Keratinocyte (primary cell): Measurements from ENCODE around the gene MMP2. TPM values are rescaled to one million over a fixed set of nuclear protein-coding genes. Genes with fewer than 3 reads are reported as not detected.
A peak's percentile ranks its signal among the peaks of the same experiment; 100 is the strongest.

Experiments used
- DNase-seq: peaks from one replicate; pipeline ENCODE4 v3.0.0-alpha.2; 2011; ENCODE audit warnings: low read depth, missing footprints, low spot score
- FAIRE-seq: peaks from 2 replicates; lab custom pipeline; 2011; peaks lifted over from hg19 to GRCh38; lab: Jason Lieb, UNC
- H2AFZ ChIP-seq: 2 replicates; pipeline ENCODE4 v1.6.0; 2012; ENCODE audit warnings: low read length, control low read depth, inconsistent platforms; ENCODE audit not compliant: control insufficient read depth
- H3K27ac ChIP-seq: 2 replicates; pipeline ENCODE4 v1.5.1; 2011; ENCODE audit warnings: low read length; ENCODE audit not compliant: control insufficient read depth, insufficient read depth
- H3K27me3 ChIP-seq: 3 replicates; pipeline ENCODE4 v1.6.0; 2011; ENCODE audit warnings: low read length; ENCODE audit not compliant: control insufficient read depth, insufficient read depth; ENCODE audit errors: extremely low read depth
- H3K36me3 ChIP-seq, 2 experiments: 2 replicates in 1 of 2; 3 replicates in 1 of 2; pipeline ENCODE4 v1.5.1; 2011; ENCODE audit warnings: low read length in 2 of 2, mild to moderate bottlenecking in 1 of 2; ENCODE audit not compliant: control insufficient read depth in 2 of 2, insufficient read depth in 2 of 2; ENCODE audit errors: extremely low read depth in 1 of 2
- H3K4me1 ChIP-seq: 3 replicates; pipeline ENCODE4 v1.5.1; 2011; ENCODE audit warnings: low read length; ENCODE audit not compliant: control insufficient read depth, insufficient read depth; ENCODE audit errors: extremely low read depth
- H3K4me2 ChIP-seq: 3 replicates; pipeline ENCODE4 v1.6.0; 2011; ENCODE audit warnings: low read depth, low read length; ENCODE audit not compliant: control insufficient read depth, insufficient read depth; ENCODE audit errors: extremely low read depth
- H3K4me3 ChIP-seq, 3 experiments: fragments of 200-600 bp in 1 of 3; sonication (generic) in 1 of 3; 2 replicates in 2 of 3; 3 replicates in 1 of 3; pipeline ENCODE4 v1.5.1; 2011 to 2016; ENCODE audit warnings: low read length in 3 of 3, mild to moderate bottlenecking in 3 of 3, control low read depth in 2 of 3, inconsistent platforms in 1 of 3, low read depth in 1 of 3, mixed read lengths in 1 of 3, mixed run types in 1 of 3, moderate library complexity in 1 of 3; ENCODE audit not compliant: control insufficient read depth in 2 of 3, insufficient read depth in 2 of 3; ENCODE audit errors: extremely low read depth in 1 of 3
- H3K79me2 ChIP-seq: 2 replicates; pipeline ENCODE4 v1.6.0; 2012; ENCODE audit warnings: low read length; ENCODE audit not compliant: control insufficient read depth, insufficient read depth
- H3K9ac ChIP-seq: 3 replicates; pipeline ENCODE4 v1.6.0; 2011; ENCODE audit warnings: low read length; ENCODE audit not compliant: control insufficient read depth, insufficient read depth; ENCODE audit errors: extremely low read depth
- H3K9me1 ChIP-seq: 3 replicates; pipeline ENCODE4 v1.6.0; 2011; ENCODE audit warnings: low read length; ENCODE audit not compliant: control insufficient read depth, insufficient read depth; ENCODE audit errors: extremely low read depth
- H3K9me3 ChIP-seq: 2 replicates; pipeline ENCODE4 v1.5.1; 2012; ENCODE audit warnings: low read depth, low read length; ENCODE audit not compliant: control insufficient read depth
- H4K20me1 ChIP-seq: 3 replicates; pipeline ENCODE4 v1.6.0; 2011; ENCODE audit warnings: low read length; ENCODE audit not compliant: control insufficient read depth, insufficient read depth; ENCODE audit errors: extremely low read depth
- CTCF ChIP-seq, 3 experiments: IDR thresholded peaks in 1 of 3; conservative IDR thresholded peaks in 1 of 3; optimal IDR thresholded peaks in 1 of 3; 2 replicates in 2 of 3; 3 replicates in 1 of 3; pipeline versions ENCODE3 to v1.5.1; 2011; ENCODE audit warnings: low read length in 3 of 3, mild to moderate bottlenecking in 3 of 3, moderate library complexity in 2 of 3, control low read depth in 1 of 3, inconsistent platforms in 1 of 3; ENCODE audit not compliant: insufficient read depth in 2 of 3; ENCODE audit errors: extremely low read depth in 1 of 3
- EZH2 ChIP-seq: IDR thresholded peaks from one replicate; pipeline ENCODE4 v1.6.1; 2012; ENCODE audit warnings: inconsistent platforms, mild to moderate bottlenecking, low read length, moderate library complexity
- dilution Hi-C: fragments of 300-500 bp; cut with MboI; formaldehyde crosslinking; loops from one replicate; pipeline ENCODE4 v1.7.0; 2020; ENCODE audit warnings: low sequenced_read_pairs; ENCODE audit not compliant: extremely low pct_ligation_motif_present
- polyA plus RNA-seq, 5 experiments: library from polyadenylated mRNA; depleted of rRNA in 3 of 5; stranded (reverse) in 3 of 5; stranded (forward) in 1 of 5; unstranded in 1 of 5; fragments of >200 nt; gene quantifications; 1 replicate in 1 of 5; 2 replicates in 3 of 5; 3 replicates in 1 of 5; pipeline versions ENCODE4 v1.2.1 to v1.2.3, GENCODE V29; 2011 to 2012; ENCODE audit warnings: missing spikeins in 2 of 5, low read depth in 1 of 5, low replicate concordance in 1 of 5

The MMP2 gene
- polyA plus RNA-seq, 1 donor (not counting 4 experiments of a cell fraction or from before 2014, with no cell fraction given): 59.2 TPM

DNA sequence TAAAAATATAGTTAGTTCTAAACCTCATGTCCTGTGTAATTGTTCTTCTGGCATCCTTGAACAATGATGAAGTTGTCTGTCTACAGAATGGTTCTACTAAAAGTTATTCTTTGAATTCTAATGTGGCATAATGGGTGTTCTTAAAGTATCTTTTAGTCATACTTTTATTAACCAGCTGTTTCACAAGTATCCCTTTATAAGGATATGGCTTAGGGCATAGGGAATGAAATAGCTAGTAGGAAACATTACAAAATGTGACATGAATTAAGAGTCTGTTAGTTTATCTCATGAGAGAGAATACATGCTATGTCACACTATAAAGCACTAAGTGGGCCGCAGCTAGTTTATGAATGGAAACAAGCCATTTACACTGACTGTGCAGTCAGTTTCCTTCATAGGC lies 61.2 kb downstream of the MMP2 start:
- peaks cover 9% of the 10 kb centered on the region for H3K4me1 ChIP-seq
- FAIRE-seq (no peak), DNase-seq (no peak)
- no peaks in the 10 kb centered on the region for H3K27me3 ChIP-seq
- H3K4me2 ChIP-seq: no peak overlapping the region
- dilution Hi-C loops: no loop called here
- no peaks in the 10 kb centered on the region for H3K9me3 ChIP-seq
- H3K36me3 ChIP-seq: peaks cover 4 to 5% of the 10 kb centered on the region in 2 experiments
- TF ChIP-seq EZH2 (no peak), CTCF (optimal IDR thresholded peaks at IDR 0.05 in 1 of 3, IDR thresholded peaks at IDR 0.05 in 1 of 3, conservative IDR thresholded peaks at IDR 0.05 in 1 of 3; ENCODE audit: extremely low read depth in 1 of 3, insufficient read depth in 2 of 3, low read length in 3 of 3) (no peak)
- H3K9me1 ChIP-seq: no peaks in the 10 kb centered on the region
- no peak overlapping the region for H3K4me3 ChIP-seq
- H3K27ac ChIP-seq: no peak overlapping the region
- H4K20me1 ChIP-seq: no peaks in the 10 kb centered on the region
- H3K79me2 ChIP-seq: no peaks in the 10 kb centered on the region
- H3K9ac ChIP-seq: no peak overlapping the region
- no peak overlapping the region for H2AFZ ChIP-seq

GRCh38 chr16:55542459-55543082 lies 63.6 kb downstream of the MMP2 start:
- no peaks in the 10 kb centered on the region for H4K20me1 ChIP-seq
- no peaks in the 10 kb centered on the region for H3K27me3 ChIP-seq
- H3K9me1 ChIP-seq: no peaks in the 10 kb centered on the region
- H3K4me1 ChIP-seq: peaks cover 9% of the 10 kb centered on the region
- H3K4me2 ChIP-seq: no peak overlapping the region
- no peak overlapping the region for H3K4me3 ChIP-seq
- dilution Hi-C loops: no loop called here
- no peak for DNase-seq
- H2AFZ ChIP-seq: no peak overlapping the region
- no peak overlapping the region for H3K9ac ChIP-seq
- peaks cover 7 to 8% of the 10 kb centered on the region in 2 experiments for H3K36me3 ChIP-seq
- H3K9me3 ChIP-seq: no peaks in the 10 kb centered on the region
- TF ChIP-seq CTCF (optimal IDR thresholded peaks at IDR 0.05 in 1 of 3, IDR thresholded peaks at IDR 0.05 in 1 of 3, conservative IDR thresholded peaks at IDR 0.05 in 1 of 3; ENCODE audit: extremely low read depth in 1 of 3, insufficient read depth in 2 of 3, low read length in 3 of 3) (no peak), EZH2 (no peak)
- FAIRE-seq: peak; percentile 85
- no peaks in the 10 kb centered on the region for H3K79me2 ChIP-seq
- no peak overlapping the region for H3K27ac ChIP-seq
